NCI-H2107 treated with DMSO at 0.1 percent for 48 hours (cell line): Measurements from ENCODE around the gene PRR35.
A peak's percentile ranks its signal among the peaks of the same experiment; 100 is the strongest.
"Not testable (repeated sequence)": the region's sequence is repeated elsewhere in the genome, so short reads cannot be mapped to it uniquely, and the experiment has no call there.

Experiments used
- DNase-seq: peaks from one replicate; lab custom pipeline; 2025; ENCODE audit not compliant: unreplicated experiment; lab: John Stamatoyannopoulos, UW

PRR35 gene

DNA sequence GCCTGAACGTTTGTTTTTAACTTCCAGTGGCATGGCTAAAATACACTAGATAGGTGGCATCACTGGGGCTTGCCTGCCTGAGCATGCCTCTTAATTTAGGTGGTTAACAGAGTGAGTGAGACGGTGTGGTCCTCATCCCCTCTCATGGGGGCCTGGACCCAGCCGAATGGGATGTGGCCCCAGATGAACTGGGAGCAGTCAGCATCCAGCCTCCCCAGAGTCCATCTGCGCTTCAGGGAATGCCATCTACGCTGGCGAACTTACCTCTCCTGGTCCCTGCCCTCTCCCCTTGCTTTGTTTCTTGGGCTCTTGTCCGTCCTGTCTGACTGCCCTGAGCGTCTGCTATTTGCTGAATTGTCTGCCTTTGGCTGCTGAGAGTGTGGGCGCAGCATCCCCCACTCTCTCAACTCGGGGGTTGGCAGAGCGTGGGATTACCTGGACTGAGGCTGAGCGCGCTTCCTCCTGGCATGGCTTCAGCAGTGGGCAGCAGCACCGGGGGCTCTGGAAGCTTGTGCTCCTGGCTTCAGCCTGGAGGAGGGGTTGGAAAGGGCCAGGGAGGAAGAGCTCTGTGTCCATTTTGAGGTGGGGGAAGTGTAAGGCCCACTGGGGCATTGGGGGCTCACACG lies 31.8 kb downstream of the PRR35 start:
- DNase-seq, result no peak

- DNase-seq, result peak; percentile 81
Observed at GRCh38 chr16:592518-593306, 32.5 kb downstream of the PRR35 start.

DNA sequence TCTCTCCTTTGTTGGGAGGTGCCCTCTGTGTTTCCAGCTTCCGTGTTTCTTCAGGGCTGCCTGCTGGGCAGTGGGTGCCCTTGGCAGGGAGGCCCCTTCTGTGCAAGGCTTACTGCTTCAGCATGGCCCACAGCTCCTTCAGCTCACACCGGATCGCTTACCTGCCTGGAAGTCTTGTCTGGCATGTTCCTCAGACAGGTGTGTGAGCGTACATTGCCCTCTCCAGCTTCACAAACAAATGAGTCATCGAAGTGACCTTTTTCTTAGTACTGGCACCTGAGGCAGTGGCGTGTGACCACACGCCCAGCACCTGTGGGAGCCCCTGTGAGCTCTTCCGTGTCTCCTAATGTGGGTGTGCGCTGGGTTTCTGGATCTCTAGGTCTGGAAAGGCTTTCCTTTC lies 33.2 kb downstream of the PRR35 start:
- peak; percentile 83 for DNase-seq

GRCh38 chr16:593807-594206 lies 33.6 kb downstream of the PRR35 start:
- DNase-seq, result no peak

- no peak for DNase-seq
Observed at GRCh38 chr16:595094-595528, 34.9 kb downstream of the PRR35 start.

DNA sequence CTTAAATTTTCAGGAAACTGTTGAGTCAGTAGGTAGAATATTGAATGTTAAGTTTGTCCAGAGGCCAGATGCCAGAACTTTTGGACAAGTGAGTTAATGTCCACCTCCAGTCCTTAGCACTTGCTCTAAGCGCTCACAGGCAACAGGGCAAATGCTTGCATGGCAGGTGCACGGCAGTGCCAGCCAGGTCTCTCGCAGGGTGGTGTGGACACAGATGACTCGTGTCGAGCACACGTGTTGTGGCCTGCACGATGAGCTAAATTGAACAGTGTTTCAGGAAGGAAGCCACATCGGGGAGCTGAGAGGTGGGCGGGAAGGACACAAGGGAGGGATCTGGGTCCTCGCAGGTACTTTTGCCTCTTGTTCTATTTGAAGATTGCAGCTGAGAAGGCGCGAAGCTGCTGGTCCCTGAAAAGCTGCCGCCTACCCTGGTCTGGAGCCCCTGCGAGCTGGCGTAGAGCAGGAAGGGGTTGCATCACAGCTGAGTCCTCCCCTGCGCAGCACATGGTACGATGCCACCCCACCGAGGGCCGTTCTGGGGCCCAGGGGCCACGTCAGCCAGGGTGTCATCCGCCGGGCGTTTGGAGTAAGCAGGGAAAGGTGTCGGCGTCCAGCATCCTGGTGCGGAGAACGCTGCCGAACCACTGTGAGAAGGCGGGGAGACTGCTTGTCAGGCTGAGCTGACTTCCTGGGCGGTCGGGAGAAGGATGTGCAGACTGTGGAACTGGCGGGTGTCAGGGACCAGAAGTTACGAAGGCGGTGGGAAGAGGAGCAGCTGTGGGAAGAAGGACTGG lies 35.9 kb downstream of the PRR35 start:
- no peak for DNase-seq

DNA sequence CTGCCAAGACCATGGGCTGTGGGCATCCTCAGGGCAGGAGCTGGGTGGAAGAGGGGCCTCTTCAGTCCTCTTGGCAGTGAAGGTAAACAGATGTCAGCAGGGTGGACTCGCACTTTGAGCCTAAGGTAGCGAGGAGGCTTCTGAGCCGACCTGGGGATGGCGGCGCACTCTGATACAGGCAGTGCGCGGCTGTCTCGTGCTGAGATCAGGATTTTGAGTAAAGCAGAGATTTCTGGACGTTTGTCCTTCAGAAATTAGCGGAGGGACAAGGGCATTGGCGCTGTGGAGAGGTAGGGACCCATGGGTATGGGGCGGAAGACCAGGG lies 36.5 kb downstream of the PRR35 start:
- DNase-seq, result no peak

DNA sequence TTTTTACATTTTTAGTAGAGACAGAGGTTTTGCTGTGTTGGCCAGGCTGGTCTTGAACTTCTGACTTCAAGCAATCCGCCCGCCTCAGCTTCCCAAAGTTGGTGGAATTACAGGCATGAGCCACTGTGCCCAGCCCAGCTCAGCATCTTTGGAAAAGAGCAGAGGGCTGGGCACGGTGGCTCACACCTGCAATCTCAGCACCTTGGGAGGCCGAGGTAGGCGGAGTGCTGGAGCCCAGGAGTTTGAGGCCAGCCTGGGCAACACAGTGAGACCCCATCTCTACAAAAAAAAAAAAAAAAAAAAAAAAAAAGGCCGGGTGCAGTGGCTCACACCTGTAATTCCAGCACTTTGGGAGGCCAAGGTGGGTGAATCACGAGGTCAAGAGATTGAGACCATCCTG lies 37.5 kb downstream of the PRR35 start:
- DNase-seq, result not testable (repeated sequence)

DNA sequence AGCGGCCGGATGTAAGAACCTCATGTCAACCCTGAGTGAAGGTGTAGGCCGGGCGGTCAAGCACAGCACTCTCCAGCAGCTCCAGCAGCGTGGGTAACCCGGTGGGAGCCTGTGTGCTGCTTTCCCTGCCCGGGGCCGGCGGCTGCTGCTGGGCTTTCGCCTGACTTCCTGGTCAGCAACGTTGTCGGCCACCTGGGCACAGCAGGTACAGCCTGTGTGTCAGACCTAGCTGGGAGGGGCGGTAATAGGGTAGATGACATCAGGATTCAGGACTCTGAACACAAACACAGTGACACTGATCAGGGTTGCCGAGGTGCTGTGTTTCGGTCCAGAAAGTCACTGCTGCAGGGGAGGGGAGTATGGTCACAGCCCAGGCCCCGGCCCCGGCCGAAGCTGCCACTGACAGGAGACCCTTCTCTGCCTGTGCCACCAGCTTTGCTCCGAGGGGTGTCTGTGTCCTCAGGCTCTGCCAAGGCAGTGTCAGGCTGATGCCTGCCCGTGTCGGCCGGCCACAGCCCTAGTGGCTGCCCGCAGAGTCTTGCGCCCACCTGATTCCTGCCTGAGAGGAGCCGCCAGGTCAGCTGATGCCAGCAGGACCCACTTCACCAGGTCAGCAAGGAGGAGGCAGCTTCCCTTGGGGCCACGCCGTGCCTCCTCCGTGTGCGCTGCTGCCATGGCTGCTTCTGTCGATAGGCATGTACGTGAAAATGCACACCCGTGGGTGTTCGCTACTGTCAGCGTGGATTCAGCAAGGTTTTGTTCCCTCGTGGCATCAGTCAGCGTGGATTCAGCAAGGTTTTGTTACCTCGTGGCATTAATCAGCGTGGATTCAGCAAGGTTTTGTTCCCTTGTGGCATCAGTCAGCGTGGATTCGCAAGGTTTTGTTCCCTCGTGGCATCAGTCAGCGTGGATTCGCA lies 38.9 kb downstream of the PRR35 start:
- no peak for DNase-seq

DNA sequence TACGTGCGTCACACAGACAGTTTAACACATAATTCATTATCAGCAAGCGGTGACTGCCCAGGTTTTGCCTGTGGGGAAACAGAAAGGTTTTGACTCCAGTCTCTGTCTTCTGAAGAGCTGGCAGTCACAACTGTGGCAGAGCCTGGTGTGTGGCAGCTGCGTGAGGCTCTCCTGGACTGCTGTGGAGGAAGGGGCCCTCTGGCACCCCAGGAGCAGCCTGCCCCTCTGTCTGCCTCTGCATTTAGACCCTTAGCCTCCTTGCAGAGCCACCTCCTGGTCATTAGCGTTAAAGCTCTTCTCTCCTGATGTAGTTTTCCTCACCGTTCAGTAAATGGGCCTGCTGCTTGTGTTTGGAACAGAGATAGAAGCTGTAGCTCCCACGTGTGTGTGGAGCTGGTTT lies 40.6 kb downstream of the PRR35 start:
- DNase-seq, result no peak

- no peak for DNase-seq
Observed at GRCh38 chr16:603933-604332, 43.7 kb downstream of the PRR35 start.

DNA sequence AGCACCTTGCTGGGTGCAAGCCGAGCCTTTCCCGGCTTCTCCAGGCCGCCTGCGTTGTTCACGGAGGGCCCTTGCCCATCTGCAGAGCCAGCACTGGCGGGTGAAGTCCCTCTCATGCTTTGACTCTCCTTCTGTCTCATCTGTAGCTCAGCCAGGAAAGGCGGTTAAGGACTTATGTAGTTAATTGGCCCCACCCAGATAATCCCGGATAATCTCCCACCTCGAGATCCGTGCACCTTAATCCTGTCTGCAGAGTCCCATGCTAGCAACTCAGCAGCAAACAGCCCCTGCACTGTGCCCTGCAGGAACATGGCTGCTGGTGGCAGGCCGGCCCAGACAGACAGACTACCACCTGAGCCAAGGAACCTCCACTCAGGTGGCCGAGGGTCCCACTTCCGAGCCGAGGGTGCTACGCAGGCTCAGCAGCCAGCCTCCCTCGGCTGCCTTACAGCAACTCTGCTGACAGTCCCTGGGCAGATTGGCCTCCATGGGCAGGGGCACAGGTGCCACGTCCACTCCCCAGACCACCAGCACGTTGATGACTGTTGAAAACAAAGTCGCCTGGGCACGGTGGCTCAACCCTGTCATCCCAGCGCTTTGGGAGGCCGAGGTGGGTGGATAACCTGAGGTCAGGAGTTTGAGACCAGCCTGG lies 46.6 kb downstream of the PRR35 start:
- DNase-seq, result no peak

DNA sequence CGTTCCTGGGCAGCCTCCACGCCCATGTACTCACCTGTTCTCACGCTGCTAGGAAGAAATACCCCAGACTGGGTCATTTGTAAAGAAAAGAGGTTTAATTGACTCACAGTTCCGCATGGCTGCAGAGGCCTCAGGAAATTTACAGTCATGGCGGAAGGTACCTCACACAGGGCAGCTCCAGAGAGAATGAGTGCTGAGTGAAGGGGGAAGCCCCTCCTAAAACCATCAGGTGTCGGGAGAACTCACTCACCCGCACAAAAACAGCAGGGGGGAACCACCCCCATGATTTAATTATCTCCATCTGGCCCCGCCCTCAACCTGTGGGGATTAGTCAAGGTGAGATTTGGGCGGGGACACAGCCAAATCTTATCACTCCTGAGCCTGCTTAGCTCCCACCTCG lies 47.8 kb downstream of the PRR35 start:
- no peak for DNase-seq

GRCh38 chr16:609316-609715 lies 49.1 kb downstream of the PRR35 start:
- DNase-seq, result no peak

- DNase-seq, result no peak
Observed at GRCh38 chr16:609984-610383, 49.8 kb downstream of the PRR35 start.

- no peak for DNase-seq
Observed at GRCh38 chr16:610513-611381, 50.6 kb downstream of the PRR35 start.

GRCh38 chr16:615122-615521 lies 54.9 kb downstream of the PRR35 start:
- DNase-seq, result no peak
